Epidermal melanocyte (primary cell): ENCODE data around the gene CFTR.
"Not testable (repeated sequence)": the region's sequence is repeated elsewhere in the genome, so short reads cannot be mapped to it uniquely, and the experiment has no call there.

Source experiments
- DNase-seq: peaks from one replicate; pipeline ENCODE4 v3.0.0; 2011; ENCODE audit warnings: low spot score; ENCODE audit not compliant: insufficient read length

Gene CFTR

DNA sequence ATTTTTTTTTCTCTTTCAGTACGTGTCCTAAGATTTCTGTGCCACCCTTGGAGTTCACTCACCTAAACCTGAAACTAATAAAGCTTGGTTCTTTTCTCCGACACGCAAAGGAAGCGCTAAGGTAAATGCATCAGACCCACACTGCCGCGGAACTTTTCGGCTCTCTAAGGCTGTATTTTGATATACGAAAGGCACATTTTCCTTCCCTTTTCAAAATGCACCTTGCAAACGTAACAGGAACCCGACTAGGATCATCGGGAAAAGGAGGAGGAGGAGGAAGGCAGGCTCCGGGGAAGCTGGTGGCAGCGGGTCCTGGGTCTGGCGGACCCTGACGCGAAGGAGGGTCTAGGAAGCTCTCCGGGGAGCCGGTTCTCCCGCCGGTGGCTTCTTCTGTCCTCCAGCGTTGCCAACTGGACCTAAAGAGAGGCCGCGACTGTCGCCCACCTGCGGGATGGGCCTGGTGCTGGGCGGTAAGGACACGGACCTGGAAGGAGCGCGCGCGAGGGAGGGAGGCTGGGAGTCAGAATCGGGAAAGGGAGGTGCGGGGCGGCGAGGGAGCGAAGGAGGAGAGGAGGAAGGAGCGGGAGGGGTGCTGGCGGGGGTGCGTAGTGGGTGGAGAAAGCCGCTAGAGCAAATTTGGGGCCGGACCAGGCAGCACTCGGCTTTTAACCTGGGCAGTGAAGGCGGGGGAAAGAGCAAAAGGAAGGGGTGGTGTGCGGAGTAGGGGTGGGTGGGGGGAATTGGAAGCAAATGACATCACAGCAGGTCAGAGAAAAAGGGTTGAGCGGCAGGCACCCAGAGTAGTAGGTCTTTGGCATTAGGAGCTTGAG, at the start of gene CFTR:
CFTR (plus strand) TSS at position 801 of the 830 bp plus-strand sequence. CDS start 70 bp downstream, outside the sequence.
- DNase-seq = no peak

DNA sequence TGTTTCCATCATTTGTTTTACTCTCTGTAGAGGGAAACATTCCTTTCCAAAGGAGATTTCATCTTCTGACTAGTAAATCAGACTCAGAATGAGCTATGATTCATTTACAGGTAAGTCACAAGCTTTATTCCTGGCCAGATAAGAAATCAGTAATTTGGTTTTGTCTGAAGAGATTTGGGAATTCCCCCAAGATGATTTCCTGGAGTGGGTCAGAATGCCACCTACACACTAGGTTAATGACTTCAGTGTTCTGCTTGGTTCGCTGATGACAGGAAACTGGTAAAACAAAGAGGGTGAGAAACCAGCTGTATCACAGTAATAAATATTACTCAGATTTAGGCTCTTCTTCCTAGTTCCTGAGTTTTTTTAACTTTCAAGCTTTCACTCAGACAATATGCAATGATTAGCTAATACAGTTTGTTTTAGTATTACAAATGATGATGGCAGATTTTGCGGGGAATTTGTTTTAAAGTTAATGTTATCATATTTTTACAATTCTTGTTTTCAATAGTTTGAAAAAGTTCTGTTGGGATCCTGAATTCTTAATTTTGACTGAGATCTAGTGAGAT, 44.3 kb upstream of the CFTR start:
- no peak for DNase-seq

DNA sequence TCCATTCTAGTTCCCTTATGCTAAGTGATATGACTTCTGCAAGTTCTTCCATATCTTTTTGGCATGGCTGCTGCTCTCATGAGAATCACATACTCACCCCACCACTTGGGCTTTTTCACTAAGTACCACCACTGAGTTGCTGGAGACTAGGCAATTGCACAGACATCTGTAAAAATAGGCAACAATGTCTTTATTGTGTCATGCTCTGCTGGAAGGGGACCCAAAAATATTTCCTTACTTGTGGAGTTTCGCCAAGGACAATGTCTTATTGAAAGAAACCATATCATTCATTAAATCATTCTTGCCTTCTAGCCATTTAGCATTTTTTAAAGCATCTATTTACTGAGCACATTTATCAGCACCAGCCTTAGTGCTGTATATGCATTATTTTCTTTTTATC, 35.2 kb upstream of the CFTR start:
- no peak for DNase-seq

DNA sequence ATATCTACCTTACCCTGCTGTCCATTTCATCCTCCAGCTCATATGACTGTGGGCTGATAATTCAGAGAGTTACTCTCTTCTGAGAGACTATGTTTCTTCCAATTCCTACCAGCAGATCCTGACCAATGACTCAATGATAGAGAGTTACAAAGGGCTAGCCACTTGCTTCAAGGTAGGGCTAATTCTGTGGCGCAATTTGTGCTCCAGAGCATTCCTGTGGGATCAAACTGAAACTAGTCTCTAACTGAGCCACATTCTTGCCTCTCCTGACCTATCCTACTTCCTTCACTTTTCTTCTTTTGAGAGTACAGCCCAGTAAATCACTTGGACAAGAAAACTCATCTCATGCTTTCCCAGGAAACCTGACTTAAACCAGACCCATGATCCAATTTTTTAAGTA, 34.6 kb upstream of the CFTR start:
- DNase-seq = no peak

DNA sequence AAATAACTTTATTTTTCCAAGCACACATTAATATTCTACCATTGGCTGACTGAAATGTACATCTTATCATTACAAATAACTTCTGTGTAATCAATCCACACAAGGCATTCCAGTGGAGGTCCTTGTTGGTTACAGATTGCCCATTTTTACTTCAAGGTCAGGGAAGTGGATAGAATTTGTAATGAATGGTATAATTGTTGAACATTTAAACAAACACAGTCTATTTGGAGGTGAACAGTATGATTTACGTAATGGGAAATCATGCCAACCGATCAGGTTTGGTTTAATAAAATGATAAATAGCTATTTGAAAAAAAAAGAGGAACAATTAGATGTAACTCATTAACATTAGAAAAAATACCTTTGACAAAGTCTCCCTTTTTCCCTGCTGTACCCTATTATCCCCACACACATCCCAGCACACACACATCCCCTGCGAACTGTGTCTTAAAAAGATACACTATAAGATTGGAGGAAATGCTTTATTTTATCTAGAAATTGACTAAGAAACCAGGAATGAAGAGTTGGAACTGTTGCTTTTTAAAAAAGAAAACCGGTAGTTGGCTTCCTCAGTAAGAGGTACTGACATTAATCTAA, 33.5 kb upstream of the CFTR start:
- no peak for DNase-seq

DNA sequence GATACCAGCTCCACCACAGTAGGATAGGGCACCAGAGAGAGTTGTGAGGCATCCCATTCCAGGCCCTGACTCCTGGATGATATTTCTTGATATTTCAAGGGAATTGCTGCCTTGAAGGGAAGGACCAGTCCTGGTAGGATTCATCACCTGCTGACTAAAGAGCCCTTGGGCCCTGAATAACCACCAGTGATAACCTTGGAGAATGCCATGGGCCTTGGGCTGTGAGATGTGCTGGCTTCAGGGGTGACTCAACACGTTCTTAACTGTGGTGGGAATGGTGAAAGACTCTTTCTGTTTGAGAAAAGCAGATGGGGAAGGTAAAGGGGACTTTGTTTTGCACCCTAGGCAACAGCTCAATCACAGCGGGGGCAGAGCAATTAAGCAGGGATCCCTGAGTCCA, 31.2 kb upstream of the CFTR start:
- no peak for DNase-seq

DNA sequence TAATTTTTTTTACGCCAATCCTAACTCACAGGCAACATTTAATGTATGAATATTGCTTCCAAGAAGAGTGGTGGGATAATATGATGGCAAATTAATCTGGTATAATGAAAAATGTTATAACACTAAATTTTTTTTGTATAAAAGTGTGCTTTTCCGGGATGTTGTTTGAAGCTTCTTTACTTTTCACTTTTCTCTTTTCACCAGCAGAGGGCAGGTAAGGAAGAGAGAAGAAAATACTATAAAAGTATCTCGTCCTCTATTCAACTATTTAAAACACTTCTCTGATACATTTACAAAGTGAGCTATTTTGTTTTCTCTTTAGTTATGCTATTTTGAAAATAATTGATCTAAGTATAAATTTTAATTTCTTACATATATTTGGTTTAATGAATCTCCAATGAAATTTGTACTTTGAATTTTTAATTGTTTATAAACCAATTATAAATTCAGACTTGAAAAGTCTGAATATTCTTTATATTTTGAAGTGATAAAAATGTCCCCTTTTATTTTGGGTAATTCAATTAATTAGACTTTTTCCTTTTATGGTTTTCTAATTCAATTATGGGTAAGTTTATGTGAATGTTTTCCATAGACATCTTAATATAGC, 20.7 kb upstream of the CFTR start:
- no peak for DNase-seq

DNA sequence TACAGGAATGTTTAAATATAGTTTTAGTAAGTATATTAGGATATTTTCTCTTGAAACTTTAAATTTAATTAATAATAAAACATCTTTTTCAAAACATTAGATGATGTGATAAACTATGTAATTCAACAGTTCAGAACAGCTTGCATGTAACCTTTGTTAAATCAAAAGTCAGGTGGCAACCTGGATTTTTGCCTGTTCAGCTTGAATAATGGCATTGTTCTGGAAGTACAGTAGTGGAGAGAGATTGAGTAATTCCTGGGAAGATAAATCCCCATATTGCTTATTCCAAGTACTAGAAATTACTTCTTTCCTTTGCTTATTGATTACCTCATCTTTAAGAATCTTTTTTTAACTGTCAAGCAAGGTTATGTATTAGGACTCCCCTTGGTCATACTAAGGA, 20.1 kb upstream of the CFTR start:
- DNase-seq = no peak

DNA sequence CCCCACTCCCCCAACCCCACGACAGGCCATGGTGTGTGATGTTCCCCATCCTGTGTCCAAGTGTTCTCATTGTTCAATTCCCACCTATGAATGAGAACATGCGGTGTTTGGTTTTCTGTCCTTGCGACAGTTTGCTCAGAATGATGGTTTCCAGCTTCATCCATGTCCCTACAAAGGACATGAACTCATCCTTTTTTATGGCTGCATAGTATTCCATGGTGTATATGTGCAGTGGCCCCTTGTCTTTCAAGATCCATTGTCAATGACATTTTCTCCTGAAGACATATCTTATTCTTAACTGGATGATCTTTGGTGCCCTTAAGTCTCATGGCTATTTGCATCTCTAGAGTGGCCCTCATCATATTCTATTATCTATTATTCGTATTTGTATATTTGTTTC, 19.0 kb upstream of the CFTR start:
- not testable (repeated sequence) for DNase-seq

DNA sequence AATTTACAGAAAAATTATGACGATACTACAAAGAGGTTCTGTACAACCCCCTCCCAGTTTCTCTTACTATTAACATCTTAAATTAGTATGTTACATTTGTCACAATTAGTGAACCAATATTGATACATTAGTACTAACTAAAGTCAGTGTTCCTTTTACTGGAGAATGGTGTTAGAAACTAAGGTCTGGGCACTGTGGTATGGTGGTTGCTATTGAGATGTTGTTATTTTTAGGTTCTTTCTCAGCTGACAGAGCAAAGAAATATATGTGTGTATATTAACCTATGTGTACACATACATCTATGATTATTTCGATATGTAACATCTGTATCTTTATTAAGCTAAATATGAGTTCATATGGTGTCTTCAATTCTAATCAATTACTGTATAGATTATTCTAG, 11.7 kb upstream of the CFTR start:
- DNase-seq = no peak

DNA sequence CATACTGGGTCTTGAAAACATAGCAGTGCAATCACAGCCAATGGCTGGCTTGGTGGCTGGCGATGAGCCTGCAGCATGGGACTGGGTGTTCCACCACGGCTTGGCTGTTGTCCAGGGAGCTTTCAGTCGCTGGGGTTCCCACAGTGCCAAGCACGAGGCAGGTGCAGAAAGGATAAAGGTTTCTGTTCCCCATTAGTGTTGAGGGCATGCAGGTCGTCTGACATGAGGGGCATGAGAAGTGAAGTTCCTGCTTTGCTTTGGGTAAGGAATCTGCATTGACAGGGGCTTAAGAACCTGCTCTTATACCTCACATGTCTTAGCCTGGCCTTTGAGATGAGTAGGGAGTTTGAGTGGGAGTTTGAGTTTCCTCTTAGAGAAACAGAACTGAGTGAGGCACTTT, 9.0 kb upstream of the CFTR start:
- DNase-seq = no peak

DNA sequence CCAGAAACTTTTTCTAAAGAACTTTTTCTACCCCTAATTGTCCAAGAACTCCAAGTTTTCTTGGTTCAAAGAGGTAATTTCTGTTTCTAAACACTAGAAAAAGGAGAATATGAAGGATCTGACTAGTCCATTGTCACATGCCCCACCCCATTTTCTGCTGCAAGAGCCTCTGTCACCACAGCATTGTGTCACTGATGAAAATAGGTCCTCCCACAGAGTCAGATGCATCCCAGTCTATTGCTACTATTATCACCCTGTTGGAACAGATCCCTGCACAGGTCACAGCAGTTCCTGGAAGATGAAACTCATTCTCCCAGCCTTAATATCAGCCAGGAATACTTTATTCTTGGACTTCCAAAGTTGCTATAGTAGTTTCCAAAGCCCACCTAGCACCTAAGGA, 7.5 kb upstream of the CFTR start:
- DNase-seq = no peak

DNA sequence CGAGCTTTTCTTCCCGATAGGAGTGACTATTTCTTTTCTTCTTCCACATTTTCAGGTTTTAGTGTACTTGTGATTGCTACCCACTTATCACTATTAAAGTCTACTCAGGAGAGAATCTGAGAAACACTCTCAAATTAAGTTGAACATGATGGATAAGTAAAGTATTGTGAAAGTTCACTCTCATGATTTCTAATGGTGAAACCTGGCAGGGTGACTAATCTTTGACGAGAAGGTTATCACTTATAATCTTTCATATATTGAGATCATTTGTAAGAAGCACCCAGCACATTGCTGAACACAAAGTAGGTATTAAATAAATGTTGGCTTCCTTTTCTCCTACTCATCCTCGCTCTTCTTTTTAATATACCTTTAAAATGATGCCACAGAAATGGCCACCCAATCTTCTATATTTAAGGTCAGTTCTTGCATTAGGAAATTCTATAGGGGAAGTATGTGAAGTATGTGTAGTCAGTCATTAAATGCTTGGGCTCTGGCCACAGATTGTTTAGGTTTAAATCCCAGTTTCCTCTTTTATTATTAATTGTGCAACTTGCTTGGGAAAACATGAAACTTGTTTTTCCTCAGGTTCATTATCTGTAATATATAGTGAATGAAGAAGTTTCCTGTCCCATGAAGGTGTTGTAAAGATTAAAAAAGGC, 3.1 kb upstream of the CFTR start:
- DNase-seq = no peak

DNA sequence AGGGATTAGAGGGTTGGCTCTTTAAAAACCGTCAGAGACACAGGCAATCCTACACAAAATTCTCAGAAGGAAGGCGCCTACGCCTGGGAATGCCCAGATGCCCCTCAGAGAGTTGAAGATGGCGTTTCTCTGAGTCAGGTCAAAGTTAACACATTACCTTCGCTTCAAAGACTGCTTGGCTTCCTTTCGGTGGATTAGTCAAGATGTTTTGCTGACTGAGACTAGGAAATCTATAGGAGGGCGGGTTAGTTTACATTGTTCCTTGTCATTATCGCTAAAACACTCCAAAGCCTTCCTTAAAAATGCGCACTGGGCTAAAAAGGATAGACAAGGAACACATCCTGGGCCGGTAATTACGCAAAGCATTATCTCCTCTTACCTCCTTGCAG, 995 bp upstream of the CFTR start:
- no peak for DNase-seq

DNA sequence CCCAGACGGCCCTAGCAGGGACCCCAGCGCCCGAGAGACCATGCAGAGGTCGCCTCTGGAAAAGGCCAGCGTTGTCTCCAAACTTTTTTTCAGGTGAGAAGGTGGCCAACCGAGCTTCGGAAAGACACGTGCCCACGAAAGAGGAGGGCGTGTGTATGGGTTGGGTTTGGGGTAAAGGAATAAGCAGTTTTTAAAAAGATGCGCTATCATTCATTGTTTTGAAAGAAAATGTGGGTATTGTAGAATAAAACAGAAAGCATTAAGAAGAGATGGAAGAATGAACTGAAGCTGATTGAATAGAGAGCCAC, 184 bp downstream of the CFTR start:
- DNase-seq = no peak

DNA sequence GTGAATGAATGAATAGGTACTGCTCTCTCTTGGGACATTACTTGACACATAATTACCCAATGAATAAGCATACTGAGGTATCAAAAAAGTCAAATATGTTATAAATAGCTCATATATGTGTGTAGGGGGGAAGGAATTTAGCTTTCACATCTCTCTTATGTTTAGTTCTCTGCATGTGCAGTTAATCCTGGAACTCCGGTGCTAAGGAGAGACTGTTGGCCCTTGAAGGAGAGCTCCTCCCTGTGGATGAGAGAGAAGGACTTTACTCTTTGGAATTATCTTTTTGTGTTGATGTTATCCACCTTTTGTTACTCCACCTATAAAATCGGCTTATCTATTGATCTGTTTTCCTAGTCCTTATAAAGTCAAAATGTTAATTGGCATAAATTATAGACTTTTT, 1.2 kb downstream of the CFTR start:
- DNase-seq = no peak

DNA sequence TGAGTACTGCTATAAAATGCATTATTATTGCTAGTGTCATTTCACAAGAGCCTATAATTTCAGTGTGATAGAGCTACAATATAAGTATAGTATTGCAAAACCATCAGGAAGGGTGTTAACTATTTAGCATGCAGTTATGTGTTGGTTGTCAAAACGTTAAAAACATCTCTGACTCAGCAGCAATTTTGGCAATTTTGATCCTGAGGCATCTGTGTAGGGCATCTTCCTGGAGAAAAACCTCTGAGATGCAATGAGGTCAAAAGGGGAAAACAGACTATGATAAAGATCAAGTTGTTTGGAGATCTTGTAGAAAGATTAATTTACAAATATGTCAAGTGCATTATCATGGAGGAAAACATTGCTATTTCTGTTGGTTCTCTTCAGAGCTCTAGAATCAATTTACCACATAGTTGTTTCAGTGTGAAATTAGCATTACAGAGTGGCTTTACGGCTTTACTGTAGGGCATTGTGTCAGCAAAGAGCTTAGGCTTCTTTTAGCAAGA, 5.3 kb downstream of the CFTR start:
- DNase-seq = no peak

DNA sequence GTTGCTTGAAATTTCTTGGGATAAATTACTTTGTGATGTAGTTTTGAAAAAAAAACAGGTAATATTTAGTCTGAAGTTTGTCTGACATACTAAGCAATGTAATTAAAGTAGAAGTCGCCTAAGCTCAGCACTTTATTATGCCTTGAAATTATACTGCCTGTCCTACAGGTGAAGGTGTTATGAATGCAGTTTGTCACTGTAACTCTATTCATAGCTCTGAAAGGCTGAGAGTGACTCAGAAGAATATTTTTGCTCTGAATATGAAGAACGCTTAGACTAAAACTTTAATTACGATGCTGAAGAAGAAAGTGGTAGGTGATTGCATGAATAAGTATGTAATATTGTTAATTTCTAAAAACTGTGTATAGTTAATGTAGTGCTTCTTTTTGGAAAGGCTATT, 9.2 kb downstream of the CFTR start:
- no peak for DNase-seq

DNA sequence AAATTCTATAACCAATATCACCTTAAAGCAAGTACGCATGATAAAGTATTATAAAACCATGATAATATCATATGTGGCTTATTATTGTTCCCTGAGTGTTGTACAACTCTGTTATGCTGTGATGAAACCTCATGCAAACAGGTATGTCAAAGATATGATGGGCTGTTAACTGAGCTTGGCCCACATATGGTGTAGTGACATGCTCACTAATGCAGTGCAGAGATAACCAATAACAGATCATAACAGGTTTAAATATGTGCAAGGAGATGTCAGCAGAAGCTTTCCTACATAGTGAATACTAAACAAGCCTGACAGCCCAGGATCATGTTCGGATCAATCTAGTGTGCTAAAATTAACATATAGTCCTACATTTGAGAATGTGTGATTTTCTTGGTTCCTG, 9.6 kb downstream of the CFTR start:
- DNase-seq = no peak

DNA sequence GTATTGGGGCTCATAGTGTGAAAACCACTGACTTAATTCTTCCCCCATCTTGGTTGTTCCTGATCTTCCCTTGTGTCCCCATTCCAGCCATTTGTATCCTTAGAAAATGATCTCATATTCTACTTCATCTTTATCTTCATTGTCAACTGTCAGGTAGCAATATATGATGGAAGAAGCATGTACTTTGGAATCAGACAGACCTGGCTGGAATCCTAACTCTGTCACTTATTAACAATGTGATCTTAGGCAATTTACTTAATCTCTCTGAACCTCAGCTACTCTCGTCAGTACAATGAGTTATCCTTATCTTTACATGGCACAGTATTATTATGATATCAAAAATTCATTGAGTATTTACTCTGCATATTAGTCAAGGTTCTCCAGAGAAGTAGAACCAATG, 10.1 kb downstream of the CFTR start:
- DNase-seq = no peak

DNA sequence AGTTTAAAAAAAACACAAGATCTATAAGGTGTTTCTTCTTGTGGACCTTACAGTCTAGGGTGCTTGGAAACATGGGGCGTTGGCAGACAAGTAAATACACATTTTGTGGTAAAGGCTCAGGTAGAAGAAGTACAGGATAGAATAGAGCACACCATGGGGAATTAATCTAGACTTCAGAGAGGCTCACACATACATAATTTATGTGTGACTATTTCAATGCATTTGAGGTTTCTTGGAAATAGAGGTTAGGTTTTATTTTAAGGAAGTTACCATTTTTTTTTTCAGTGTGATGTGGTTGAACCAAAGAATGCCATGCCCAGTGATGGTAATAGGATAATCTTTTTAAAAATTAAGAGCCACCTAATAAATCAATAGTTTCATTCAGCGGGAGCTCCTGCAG, 12.8 kb downstream of the CFTR start:
- no peak for DNase-seq

DNA sequence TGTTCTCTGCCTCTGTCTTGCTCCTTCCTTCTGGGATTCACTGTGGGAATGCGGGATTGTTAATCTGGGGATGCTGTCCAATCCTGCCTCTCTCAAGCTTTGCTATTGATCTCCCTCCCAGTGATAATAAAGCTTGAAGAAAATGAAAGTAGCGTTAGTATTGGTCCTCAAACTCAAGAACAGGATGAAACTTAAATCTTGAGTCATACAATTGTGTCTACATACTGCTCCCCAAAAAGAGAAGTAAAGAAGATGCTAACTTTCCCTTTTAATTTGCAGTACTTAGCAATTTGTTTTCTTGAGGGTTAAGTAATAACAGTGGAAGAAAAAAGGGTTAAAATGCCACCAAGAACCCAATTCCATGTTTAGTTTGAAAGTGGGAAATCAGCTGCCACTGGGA, 13.6 kb downstream of the CFTR start:
- no peak for DNase-seq
